Esophagus muscularis mucosa (tissue), 4 donors: ENCODE results near the gene MFAP3. TPM values are rescaled to one million over a fixed set of nuclear protein-coding genes. Genes with fewer than 3 reads are reported as not detected.
A peak's percentile ranks its signal among the peaks of the same experiment; 100 is the strongest.

Experiments used
- DNase-seq: peaks from one replicate; pipeline ENCODE4 v3.0.0-alpha.2; 2017; ENCODE audit errors: extremely low spot score
- H3K27ac ChIP-seq, 4 donors: fragments of 200-600 bp; sonication (generic); replicated peaks in 1 of 4; 1 replicate in 3 of 4; 2 replicates in 1 of 4; pipeline ENCODE4 v1.5.1; 2016 to 2019; ENCODE audit warnings: mild to moderate bottlenecking in 1 of 4
- H3K27me3 ChIP-seq, 4 donors: fragments of 200-600 bp; sonication (generic); one replicate each; pipeline versions ENCODE4 v1.5.1 to v1.6.0; 2016 to 2019
- H3K36me3 ChIP-seq, 4 donors: fragments of 200-600 bp; sonication (generic); one replicate each; pipeline ENCODE4 v1.5.1; 2016 to 2019
- H3K4me1 ChIP-seq, 4 donors: fragments of 200-600 bp; sonication (generic); one replicate each; pipeline ENCODE4 v1.5.1; 2016 to 2019
- H3K4me3 ChIP-seq, 4 donors: fragments of 200-600 bp; sonication (generic); 1 replicate in 2 of 4; 2 replicates in 2 of 4; pipeline ENCODE4 v1.5.1; 2016 to 2019; ENCODE audit warnings: mild to moderate bottlenecking in 4 of 4, moderate library complexity in 1 of 4
- H3K9me3 ChIP-seq, 4 donors: fragments of 200-600 bp; sonication (generic); 1 replicate in 3 of 4; 2 replicates in 1 of 4; pipeline ENCODE4 v1.5.1; 2016 to 2019
- CTCF ChIP-seq, 3 experiments: fragments of 200-600 bp in 2 of 3; fragments of 450-650 bp in 1 of 3; sonication (generic) in 2 of 3; IDR thresholded peaks; one replicate each; pipeline ENCODE4 v1.5.1; 2017 to 2019; ENCODE audit warnings: antibody characterized with exemption in 3 of 3, mild to moderate bottlenecking in 2 of 3, moderate library complexity in 1 of 3
- EP300 ChIP-seq: sonication (generic); formaldehyde crosslinking; IDR thresholded peaks from one replicate; pipeline ENCODE4 v1.6.1; 2017; ENCODE audit warnings: antibody characterized with exemption
- POLR2A ChIP-seq: fragments of 450-650 bp; IDR thresholded peaks from one replicate; pipeline ENCODE4 v1.6.1; 2017; ENCODE audit warnings: antibody characterized with exemption, moderate library complexity, mild to moderate bottlenecking, low read depth
- POLR2AphosphoS5 ChIP-seq, 2 donors: sonication (generic); formaldehyde crosslinking; IDR thresholded peaks; one replicate each; pipeline ENCODE4 v1.6.1; 2017; ENCODE audit warnings: antibody characterized with exemption in 2 of 2
- WGBS: methylation state at CpG from one replicate; pipeline ENCODE4 v1.1.5; 2018; 5-methylcytosine and 5-hydroxymethylcytosine counted together
- intact Hi-C: fragments of 100-400 bp; cut with DNase I; formaldehyde crosslinking; loops from one replicate; pipeline ENCODE4 v1.15.1; 2023
- total RNA-seq, 4 donors: library from RNA; depleted of rRNA; stranded (reverse); fragments of >200 nt; gene quantifications; one replicate each; pipeline versions ENCODE4 v1.1.0 to v1.2.1, GENCODE V29; 2016

The MFAP3 gene
- total RNA-seq, 4 donors from 2014 or later: 22.0 to 35.3 (median 29.7) TPM

- WGBS: 37% methylated on average over 1 of the region's 1 CpG
- DNase-seq: no peak
- no peaks in the 10 kb centered on the region for H3K36me3 ChIP-seq
- H3K4me3 ChIP-seq: peak overlapping the region; percentile 78 to 86 (median 80)
- intact Hi-C loops: no loop called here
- peak overlapping the region; percentile 83 to 91 (median 88) for H3K27ac ChIP-seq
- no peaks in the 10 kb centered on the region for H3K27me3 ChIP-seq
- TF ChIP-seq POLR2A (no peak), CTCF (IDR thresholded peaks at IDR 0.05) (no peak), POLR2AphosphoS5 (IDR thresholded peaks at IDR 0.05) (no peak), EP300 (no peak)
- H3K4me1 ChIP-seq: peaks cover 47 to 64% (median 54%) of the 10 kb centered on the region in 4 donors
- no peaks in the 10 kb centered on the region for H3K9me3 ChIP-seq
Measured at GRCh38 chr5:154039458-154039829, 677 bp downstream of the MFAP3 start.

GRCh38 chr5:154042766-154043165 is 4.0 kb downstream of the MFAP3 start:
- Histone ChIP-seq H3K27me3 (no peaks in the 10 kb centered on the region), H3K36me3 (peaks cover 0 to 9% (median 0%) of the 10 kb centered on the region in 4 donors), H3K9me3 (no peaks in the 10 kb centered on the region), H3K4me1 (peaks cover 45 to 69% (median 54%) of the 10 kb centered on the region in 4 donors), H3K4me3 (no peak overlapping the region), H3K27ac (peak overlapping the region in 2 of 4 donors; percentile 40 to 57)
- TF ChIP-seq EP300 (no peak), POLR2A (no peak), POLR2AphosphoS5 (IDR thresholded peaks at IDR 0.05) (no peak), CTCF (IDR thresholded peaks at IDR 0.05) (no peak)
- WGBS: 42% methylated on average over 2 of the region's 2 CpGs
- intact Hi-C loops: no loop called here
- DNase-seq: no peak

GRCh38 chr5:154044099-154044498 is 5.3 kb downstream of the MFAP3 start:
- Histone ChIP-seq H3K36me3 (peaks cover 0 to 9% (median 0%) of the 10 kb centered on the region in 4 donors), H3K27me3 (no peaks in the 10 kb centered on the region), H3K4me3 (no peak overlapping the region), H3K9me3 (no peaks in the 10 kb centered on the region), H3K4me1 (peaks cover 40 to 69% (median 55%) of the 10 kb centered on the region in 4 donors), H3K27ac (no peak overlapping the region)
- intact Hi-C loops: no loop called here
- 86% methylated on average over 3 of the region's 3 CpGs for WGBS
- DNase-seq: no peak
- no peak for TF ChIP-seq CTCF (IDR thresholded peaks at IDR 0.05)
- TF ChIP-seq POLR2A: no peak
- no peak for TF ChIP-seq POLR2AphosphoS5 (IDR thresholded peaks at IDR 0.05)
- TF ChIP-seq EP300: no peak

GRCh38 chr5:154044581-154044980 is 5.8 kb downstream of the MFAP3 start:
- Histone ChIP-seq H3K4me3 (no peak overlapping the region), H3K9me3 (no peaks in the 10 kb centered on the region), H3K27ac (no peak overlapping the region), H3K36me3 (peaks cover 0 to 9% (median 0%) of the 10 kb centered on the region in 4 donors), H3K27me3 (no peaks in the 10 kb centered on the region), H3K4me1 (peaks cover 36 to 70% (median 52%) of the 10 kb centered on the region in 4 donors)
- DNase-seq: no peak
- 100% methylated on average over 2 of the region's 2 CpGs for WGBS
- TF ChIP-seq POLR2A: no peak
- TF ChIP-seq POLR2AphosphoS5 (IDR thresholded peaks at IDR 0.05): no peak
- TF ChIP-seq EP300: no peak
- intact Hi-C loops: no loop called here

GRCh38 chr5:154046486-154046885 is 7.7 kb downstream of the MFAP3 start:
- no peak for DNase-seq
- no peaks in the 10 kb centered on the region for H3K9me3 ChIP-seq
- intact Hi-C loops: no loop called here
- TF ChIP-seq CTCF (IDR thresholded peaks at IDR 0.05): no peak
- no peak for TF ChIP-seq EP300
- no peak for TF ChIP-seq POLR2A
- no peak for TF ChIP-seq POLR2AphosphoS5 (IDR thresholded peaks at IDR 0.05)
- peaks cover 18 to 50% (median 36%) of the 10 kb centered on the region in 4 donors for H3K4me1 ChIP-seq
- H3K27me3 ChIP-seq: no peaks in the 10 kb centered on the region
- no peak overlapping the region for H3K4me3 ChIP-seq
- peaks cover 0 to 14% (median 4%) of the 10 kb centered on the region in 4 donors for H3K36me3 ChIP-seq
- H3K27ac ChIP-seq: no peak overlapping the region
- 90% methylated on average over 7 of the region's 7 CpGs for WGBS
